Colonic mucosa (tissue), 4 donors: Measurements from ENCODE around the gene ZNF784. TPM values are rescaled to one million over a fixed set of nuclear protein-coding genes. Genes with fewer than 3 reads are reported as not detected.
A peak's percentile ranks its signal among the peaks of the same experiment; 100 is the strongest.

Source experiments
- DNase-seq: peaks from one replicate; pipeline ENCODE4 v3.0.0-alpha.2; 2020
- H3K27ac ChIP-seq: fragments of 200-600 bp; one replicate; pipeline ENCODE4 v1.8.0; 2021
- H3K27me3 ChIP-seq: fragments of 200-600 bp; one replicate; pipeline ENCODE4 v1.8.0; 2021
- H3K36me3 ChIP-seq: fragments of 200-600 bp; one replicate; pipeline ENCODE4 v1.8.0; 2021
- H3K4me1 ChIP-seq: fragments of 200-600 bp; one replicate; pipeline ENCODE4 v1.8.0; 2021; ENCODE audit warnings: mild to moderate bottlenecking
- H3K4me3 ChIP-seq: fragments of 200-600 bp; one replicate; pipeline ENCODE4 v1.8.0; 2021
- H3K9ac ChIP-seq, 2 donors: one replicate each; pipeline ENCODE4 v1.7.0; 2013; ENCODE audit warnings: control low read depth in 2 of 2, low read depth in 2 of 2, low read length in 2 of 2
- H3K9me3 ChIP-seq: fragments of 200-600 bp; one replicate; pipeline ENCODE4 v1.8.0; 2021
- CTCF ChIP-seq: fragments of 200-600 bp; IDR thresholded peaks from one replicate; pipeline ENCODE4 v1.8.0; 2022; ENCODE audit warnings: antibody characterized with exemption, mild to moderate bottlenecking
- intact Hi-C: fragments of 100-400 bp; cut with DNase I; formaldehyde crosslinking; loops from one replicate; pipeline ENCODE4 v1.14.1; 2022
- total RNA-seq, 2 donors: library from RNA; stranded (reverse); fragmentation: NEBNext Ultra II Directional in 1 of 2; extraction: Animal tissue kit (Norgen Biotek cat#: 25700) in 1 of 2; gene quantifications; one replicate each; pipeline ENCODE4 v1.2.1, GENCODE V29; 2021
- donor health status: healthy.
- donor health status: DM: no; HTN: no; CAD: no.
- donor health status: DM: no; HTN: no; CAD: no.

Gene ZNF784
- total RNA-seq, 2 donors from 2014 or later = 9.9 to 10.2 TPM

GRCh38 chr19:55635856-55636440, 11.6 kb upstream of the ZNF784 start:
- Histone ChIP-seq H3K4me1 (peaks cover 20% of the 10 kb centered on the region), H3K9ac (peak overlapping the region; percentile 100), H3K9me3 (no peaks in the 10 kb centered on the region), H3K4me3 (peak overlapping the region; percentile 94), H3K27ac (peak overlapping the region; percentile 80), H3K36me3 (no peaks in the 10 kb centered on the region), H3K27me3 (no peaks in the 10 kb centered on the region)
- intact Hi-C loops = no loop called here
- DNase-seq = no peak
- TF ChIP-seq CTCF = no peak

- peak overlapping the region; percentile 100 for H3K9ac ChIP-seq
- no peak for TF ChIP-seq CTCF
- no peak for DNase-seq
- no peaks in the 10 kb centered on the region for H3K27me3 ChIP-seq
- intact Hi-C loops = no loop called here
- peak overlapping the region; percentile 80 for H3K27ac ChIP-seq
- H3K9me3 ChIP-seq = no peaks in the 10 kb centered on the region
- H3K4me3 ChIP-seq = peak overlapping the region; percentile 94
- no peaks in the 10 kb centered on the region for H3K36me3 ChIP-seq
- H3K4me1 ChIP-seq = peaks cover 17% of the 10 kb centered on the region
These were observed 11.0 kb upstream of the ZNF784 start for GRCh38 chr19:55635334-55635717.

GRCh38 chr19:55633861-55634260, 9.5 kb upstream of the ZNF784 start:
- no peaks in the 10 kb centered on the region for H3K36me3 ChIP-seq
- H3K27me3 ChIP-seq = no peaks in the 10 kb centered on the region
- no peak for TF ChIP-seq CTCF
- H3K4me1 ChIP-seq = peaks cover 12% of the 10 kb centered on the region
- no peak overlapping the region for H3K9ac ChIP-seq
- H3K27ac ChIP-seq = no peak overlapping the region
- DNase-seq = no peak
- intact Hi-C loops = loop anchor here (5.0 kb wide), 1 partner anchor 173 kb away; no protein-coding TSS in a partner anchor
- H3K9me3 ChIP-seq = no peaks in the 10 kb centered on the region
- no peak overlapping the region for H3K4me3 ChIP-seq

GRCh38 chr19:55632463-55632834, 8.1 kb upstream of the ZNF784 start:
- peak; percentile 97 for DNase-seq
- Histone ChIP-seq H3K4me1 (peaks cover 12% of the 10 kb centered on the region), H3K27me3 (no peaks in the 10 kb centered on the region), H3K27ac (no peak overlapping the region), H3K36me3 (no peaks in the 10 kb centered on the region), H3K9ac (no peak overlapping the region), H3K4me3 (no peak overlapping the region), H3K9me3 (no peaks in the 10 kb centered on the region)
- TF ChIP-seq CTCF = peak; percentile 72
- intact Hi-C loops = loop anchor here (5.0 kb wide), 1 partner anchor 175 kb away; no protein-coding TSS in a partner anchor

- H3K27ac ChIP-seq = no peak overlapping the region
- H3K4me3 ChIP-seq = no peak overlapping the region
- H3K36me3 ChIP-seq = no peaks in the 10 kb centered on the region
- intact Hi-C loops = no loop called here
- H3K4me1 ChIP-seq = peaks cover 4% of the 10 kb centered on the region
- H3K9ac ChIP-seq = no peak overlapping the region
- no peak for DNase-seq
- no peaks in the 10 kb centered on the region for H3K27me3 ChIP-seq
- no peaks in the 10 kb centered on the region for H3K9me3 ChIP-seq
- no peak for TF ChIP-seq CTCF
These were observed 2.0 kb upstream of the ZNF784 start for GRCh38 chr19:55626350-55626749.
